GM19099 (cell line): ENCODE results near the gene CST11.

ENCODE experiments used
- POLR2A ChIP-seq: IDR thresholded peaks from 3 replicates; pipeline ENCODE4 v1.6.1; 2011; ENCODE audit warnings: low read depth; ENCODE audit not compliant: insufficient read length; ENCODE audit errors: extremely low read depth

Gene CST11

DNA sequence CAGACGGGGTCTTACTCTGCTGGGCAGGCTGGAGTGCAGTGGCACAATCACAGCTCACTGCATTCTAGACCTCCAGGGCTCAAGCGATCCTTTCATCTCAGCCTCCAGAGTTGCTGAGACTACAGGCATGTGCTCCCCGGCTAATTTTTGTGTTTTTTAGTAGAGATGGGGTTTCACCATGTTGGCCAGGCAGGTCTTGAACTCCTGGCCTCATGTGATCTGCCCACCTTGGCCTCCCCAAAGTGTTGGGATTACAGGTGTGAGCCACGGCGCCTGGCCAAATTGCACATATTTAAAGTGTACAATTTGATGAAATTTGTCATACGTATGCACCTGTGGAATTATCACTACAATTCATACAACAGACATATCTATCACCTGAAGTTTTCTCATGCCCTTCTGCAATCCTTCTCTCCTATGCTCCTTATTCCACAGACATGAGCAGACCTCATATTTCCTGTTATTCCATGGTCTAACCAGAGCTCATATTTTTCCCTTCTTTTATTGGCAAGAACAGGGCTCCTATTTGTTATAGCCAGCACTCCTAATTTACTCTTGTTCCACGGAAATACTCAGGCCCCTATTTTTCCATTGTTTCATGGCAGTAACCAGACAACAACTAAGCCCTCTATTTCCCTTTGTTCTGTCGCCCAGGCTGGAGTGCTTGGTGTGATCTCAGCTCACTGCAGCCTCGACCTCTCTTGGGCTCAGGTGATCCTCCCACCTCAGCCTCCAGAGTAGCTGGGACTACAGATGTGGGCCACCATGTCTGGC is 15.4 kb downstream of the CST11 start:
- TF ChIP-seq POLR2A = no peak

DNA sequence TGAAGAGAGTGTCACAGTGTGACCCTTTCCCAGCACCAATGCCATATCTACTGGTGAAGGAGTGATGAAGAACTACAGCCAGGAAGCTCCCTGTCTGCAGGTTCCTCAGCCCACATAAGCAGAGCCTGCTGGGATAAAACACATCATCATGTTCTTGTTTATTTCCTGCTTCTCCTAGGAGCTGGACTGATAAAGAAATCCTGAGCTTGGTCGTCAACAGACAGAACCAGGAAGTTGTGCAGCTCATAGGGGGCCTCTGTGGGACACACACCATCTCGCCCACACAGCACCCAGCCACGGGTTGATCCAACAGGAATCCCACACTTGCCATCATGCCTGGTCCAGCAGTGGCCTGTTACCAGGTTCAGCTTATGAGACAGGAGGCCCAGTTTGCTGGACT is 16.0 kb downstream of the CST11 start:
- no peak for TF ChIP-seq POLR2A

DNA sequence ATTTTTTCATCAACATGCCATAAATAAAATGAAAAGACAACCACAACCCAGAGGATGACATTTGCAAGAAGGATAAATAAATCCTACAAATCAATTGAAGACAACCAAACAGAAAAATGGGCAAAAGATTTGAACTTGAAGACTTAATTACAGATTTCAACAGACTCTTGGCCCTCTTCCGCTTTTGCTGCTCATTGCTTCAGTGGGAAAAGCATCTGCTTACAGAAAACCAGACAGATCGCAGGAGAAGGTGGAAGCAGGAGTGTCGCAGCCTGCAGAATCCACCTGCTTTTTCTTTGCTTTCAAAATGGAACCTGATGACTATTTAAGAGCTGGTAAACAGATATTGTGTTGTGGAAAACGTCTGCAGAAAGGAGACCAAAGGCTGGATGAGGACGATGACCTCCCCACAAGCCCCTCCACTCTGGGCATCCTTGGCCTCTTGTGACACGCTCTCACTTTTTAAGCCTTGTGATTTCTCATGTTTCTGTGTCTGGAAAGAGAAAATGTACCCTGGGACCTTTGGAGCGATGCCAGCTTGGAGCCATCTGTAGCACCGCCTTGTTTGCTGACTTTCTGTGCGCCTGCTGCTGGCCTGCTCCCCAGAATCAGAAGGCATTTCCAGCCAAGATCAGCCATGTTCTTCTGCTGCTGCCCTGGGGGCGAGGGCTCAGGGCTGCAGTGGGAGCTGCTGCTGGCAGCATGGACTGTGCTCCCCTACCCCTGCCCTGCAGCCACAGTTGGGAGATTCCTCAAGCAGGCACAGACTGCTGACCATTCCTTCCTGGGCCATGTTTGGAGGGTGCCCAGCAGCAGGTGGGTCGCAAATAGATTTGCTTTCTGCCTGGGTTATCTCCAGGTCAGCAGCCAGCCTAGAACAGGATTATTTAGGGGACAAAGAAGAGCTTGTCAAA is 16.8 kb downstream of the CST11 start:
- TF ChIP-seq POLR2A = no peak

DNA sequence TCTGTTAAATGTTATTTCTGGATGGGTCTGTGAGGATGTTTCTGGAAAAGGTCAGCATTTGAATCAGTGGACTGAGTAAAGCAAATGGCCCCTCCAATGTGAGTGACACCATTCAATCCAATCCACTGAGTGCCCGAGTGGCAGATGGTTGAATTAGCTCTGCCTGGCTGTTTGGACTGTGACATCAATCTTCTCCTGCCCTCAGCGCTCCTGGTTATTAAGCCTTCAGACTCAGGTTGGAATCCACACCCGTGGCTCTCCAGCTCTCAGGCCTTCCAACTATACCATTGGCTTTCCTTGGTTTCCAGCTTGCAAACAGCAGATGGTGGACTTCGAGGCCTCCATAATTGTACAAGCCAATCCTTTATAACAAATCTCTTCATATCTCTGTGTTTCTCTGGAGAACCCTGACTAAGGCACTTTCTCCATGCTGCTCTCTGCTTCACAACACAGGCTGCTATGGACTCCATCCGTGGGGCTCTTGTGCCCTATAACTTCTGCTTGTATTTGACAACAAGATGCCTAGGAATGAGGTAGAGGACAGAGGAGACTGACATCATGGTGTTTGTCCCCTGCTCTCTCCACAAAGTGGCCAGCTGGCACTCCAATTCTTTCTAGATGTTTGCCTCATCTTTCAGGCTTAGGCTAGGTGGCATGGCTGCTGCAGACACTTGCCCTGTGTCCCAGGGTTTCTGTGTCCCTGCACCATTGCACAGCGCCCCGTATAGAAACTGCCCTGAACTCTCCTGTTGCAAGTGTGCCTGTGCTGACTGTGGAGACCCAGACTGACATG is 18.0 kb downstream of the CST11 start:
- TF ChIP-seq POLR2A = no peak

DNA sequence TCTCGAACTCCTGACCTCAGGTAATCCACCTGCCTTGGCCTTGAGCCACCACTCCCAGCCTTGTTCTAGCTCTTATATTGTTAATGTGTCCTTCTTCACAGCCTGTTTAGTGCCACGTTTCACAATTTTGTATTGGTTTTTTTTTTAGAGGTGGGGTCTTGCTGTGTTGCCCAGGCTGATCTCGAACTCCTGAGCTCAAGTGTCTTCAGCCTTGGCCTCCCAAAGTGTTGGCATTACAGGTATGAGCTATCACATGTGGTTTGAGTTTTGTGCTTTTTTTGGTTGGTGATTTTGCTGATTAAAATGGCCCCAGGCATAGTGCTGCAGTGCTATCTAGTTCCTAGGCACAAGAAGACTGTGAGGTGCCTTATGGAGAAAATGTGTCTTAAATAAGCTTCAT is 19.0 kb downstream of the CST11 start:
- TF ChIP-seq POLR2A = no peak

DNA sequence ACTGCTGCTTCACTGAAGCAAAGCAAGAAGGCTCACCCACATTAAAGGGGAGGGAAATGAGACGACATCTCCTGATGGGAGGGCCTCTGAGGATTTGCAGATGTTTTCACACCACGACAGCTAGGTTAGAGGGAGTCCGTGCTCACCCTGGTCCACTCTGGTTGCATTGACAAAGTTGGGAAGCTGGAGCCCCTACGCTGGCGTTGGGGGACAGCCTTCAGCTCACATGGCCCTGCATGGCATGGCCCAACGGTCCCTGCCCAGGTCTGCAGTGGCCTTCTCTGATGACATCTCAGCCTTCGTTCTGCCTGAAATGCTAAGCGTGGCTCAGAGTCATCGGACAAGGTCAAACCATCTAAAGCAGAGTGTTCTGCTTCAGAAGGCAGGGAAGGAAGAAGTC is 27.5 kb downstream of the CST11 start:
- TF ChIP-seq POLR2A = no peak

DNA sequence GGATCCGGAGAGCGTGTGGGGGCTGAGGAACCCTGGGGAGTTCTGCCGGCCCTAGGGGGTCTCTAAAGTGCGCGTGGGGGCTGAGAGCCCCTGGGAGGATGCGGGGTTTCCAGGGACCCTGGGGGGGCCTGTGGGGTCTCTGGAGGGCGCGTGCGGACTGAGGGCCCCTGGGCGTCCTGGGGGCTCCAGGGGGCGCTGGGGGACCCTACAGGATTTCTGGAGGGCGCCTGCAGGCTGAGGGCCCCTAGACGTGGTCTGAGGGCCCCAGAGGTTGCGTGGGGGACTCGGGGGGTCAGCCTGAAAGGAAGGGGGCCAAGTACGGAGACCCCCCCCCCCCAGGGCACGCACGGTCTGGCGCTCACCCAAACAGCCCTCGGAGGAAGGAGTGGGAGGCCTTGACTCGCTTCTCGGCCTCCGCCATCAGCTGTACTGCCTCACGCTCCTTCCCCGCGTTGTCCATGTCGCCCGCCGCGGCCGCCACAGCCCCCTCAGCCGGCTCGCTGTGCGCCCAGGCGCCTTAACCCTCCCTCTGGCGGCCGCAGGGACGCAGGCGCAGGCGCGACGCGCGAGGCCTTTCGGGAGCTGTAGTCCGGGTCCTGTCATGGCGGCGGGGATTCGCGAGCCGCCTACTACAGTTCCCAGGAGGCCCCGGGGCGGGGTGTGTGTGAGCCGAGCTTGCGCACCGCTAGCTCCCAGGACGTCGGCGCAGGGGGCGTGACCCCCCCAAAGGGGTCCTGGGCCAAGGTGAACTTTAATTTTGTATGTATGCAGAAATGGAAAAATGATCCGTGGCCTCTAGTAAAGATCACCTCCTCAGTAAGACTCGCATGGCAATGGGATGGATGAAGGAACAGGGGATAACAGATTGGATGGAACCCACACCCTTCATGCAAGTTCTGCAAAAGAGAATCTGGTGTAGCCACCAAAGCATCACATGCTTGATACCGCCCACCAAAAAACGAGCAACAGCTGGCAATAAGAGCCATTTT is 31.4 kb downstream of the CST11 start, which contains the start of gene NAPB:
Gene NAPB, minus strand, starts transcription at position 546 of the 989 bp plus-strand sequence. Its CDS starts 86 bp downstream, at position 460.
- peak; percentile 78 for TF ChIP-seq POLR2A

DNA sequence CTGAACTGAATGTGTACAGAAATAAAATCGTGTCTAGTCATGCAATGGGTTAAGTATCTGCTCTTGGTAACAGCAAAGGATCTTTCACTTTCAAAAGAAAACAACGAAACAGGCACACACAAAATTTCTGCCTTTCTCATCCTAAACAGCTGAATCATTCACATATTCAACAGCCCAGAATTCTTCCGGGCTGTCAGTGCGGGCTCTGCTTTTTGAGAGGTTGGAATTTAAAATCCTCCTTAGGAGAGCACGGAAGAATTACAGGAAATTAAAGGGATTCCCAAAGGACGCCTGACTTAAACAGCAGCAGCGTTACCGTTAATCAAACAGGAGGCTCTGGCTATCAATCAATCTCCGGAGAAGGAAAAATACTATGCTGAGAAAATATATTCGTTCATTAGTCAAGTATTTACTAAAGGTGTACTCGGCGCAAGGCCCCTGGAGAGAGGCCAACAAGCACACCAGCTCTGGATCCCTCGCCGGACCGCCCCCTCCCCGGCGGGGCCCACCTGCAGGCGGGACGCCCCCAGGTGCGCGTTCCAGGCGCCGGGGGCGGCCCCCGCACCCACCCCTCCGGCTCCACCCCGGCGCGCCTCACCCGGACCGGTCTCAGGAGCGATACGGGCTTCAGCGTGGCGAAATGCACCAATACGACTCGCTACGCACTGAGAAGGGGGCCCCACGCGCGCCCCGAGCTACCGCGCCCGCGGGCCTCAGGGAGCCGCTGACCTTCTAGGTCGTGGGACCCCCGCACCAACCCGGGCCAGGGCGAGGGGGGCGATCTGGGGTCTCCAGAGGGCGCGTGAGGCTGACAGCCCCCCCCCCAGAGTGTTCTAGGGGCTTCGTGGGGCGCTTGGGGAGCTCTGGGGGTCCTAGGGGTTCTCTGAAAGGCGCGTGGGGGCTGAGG is 32.4 kb downstream of the CST11 start:
- no peak for TF ChIP-seq POLR2A

DNA sequence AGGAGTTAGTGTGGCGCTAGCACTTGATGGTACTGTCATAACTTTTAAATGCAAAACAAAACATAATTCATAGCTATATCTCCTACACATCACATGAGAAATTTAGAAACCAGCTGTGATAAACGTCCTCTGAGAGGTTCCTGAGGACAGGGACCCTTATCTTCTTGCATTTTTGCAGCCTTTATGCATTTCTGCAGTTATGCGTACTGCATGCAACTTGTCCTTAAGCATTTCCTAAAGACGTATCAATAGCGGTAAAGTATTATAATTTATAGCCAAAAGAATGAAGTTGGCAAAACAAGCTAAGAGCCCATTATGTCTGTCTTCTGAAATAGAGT is 33.0 kb downstream of the CST11 start:
- no peak for TF ChIP-seq POLR2A

DNA sequence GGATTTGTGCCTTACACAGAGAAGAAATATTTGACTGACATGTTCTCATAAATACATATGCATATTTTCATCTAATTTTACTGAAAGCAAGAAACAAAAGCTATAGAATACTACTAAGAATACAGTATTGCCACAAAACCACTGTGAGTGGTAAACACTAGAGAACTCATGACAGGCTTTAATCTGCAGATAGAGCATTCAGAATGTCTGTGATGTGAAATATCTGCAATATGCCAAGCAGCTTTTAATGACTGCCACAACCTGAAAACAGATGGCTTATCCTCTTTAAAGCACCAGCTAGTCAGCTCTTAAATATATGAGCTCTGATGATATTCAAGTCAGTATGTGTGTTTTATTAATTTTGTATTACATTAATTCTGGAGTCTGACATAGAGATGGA is 34.8 kb downstream of the CST11 start:
- no peak for TF ChIP-seq POLR2A

DNA sequence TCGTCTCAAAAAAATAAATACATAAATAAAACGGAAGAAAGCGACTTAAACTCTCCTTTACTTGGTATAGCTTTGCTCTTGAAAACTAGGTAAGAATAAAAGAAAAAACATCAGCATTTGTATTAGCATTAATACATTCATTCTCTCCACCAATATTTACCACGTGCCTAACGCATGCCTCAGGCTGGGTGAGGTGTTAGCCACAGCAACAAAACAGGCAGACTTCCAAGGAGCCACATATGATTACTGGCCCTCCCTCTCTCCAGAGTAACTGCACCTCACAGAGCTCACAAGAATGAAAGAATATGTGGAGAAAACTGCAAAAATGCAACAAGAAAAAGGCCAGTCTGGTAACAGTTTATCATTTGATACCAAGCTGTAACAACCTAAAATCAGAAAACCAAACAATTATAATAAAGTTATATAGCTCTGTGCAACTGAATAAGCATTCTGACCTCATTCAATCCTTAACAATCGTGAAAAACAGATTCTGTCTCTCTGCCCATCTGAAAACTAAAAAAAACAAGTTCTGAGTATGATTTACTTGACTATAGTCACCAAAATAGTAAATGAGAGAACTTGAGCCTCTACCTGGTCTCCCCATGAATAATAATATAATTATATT is 36.6 kb downstream of the CST11 start:
- no peak for TF ChIP-seq POLR2A

DNA sequence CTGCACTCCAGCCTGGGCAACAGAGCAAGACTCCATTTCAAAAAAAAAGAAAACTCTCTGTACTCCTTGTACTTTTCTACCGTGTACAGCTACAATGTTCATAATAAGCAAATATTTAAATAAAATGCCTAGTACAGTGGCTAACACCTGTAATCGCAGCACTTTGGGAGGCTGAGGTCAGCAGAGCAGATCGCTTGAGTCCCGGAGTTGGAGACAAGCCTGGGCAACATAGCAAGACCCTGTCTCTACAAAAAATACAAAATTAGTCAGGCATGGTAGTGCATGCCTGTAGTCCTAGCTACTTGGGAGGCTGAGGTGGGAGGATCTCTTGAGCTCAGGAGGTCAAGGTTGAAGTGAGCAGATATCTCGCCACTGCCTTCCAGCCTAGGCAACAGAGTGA is 37.1 kb downstream of the CST11 start:
- TF ChIP-seq POLR2A = no peak
